Activated naive CD4-positive, alpha-beta T cell (primary cell): ENCODE measurements around the gene TMEM31.

Source experiments
- DNase-seq, 4 experiments: peaks; one replicate each; lab custom pipeline; 2025; lab: John Stamatoyannopoulos, UW

Gene TMEM31, protein sequence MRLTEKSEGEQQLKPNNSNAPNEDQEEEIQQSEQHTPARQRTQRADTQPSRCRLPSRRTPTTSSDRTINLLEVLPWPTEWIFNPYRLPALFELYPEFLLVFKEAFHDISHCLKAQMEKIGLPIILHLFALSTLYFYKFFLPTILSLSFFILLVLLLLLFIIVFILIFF

GRCh38 chrX:103710609-103711008, at the start of gene TMEM31:
Gene TMEM31 (plus strand): TSS chrX:103710909. CDS start chrX:103712259, 1,350 bp downstream.
- no peak for DNase-seq

DNA sequence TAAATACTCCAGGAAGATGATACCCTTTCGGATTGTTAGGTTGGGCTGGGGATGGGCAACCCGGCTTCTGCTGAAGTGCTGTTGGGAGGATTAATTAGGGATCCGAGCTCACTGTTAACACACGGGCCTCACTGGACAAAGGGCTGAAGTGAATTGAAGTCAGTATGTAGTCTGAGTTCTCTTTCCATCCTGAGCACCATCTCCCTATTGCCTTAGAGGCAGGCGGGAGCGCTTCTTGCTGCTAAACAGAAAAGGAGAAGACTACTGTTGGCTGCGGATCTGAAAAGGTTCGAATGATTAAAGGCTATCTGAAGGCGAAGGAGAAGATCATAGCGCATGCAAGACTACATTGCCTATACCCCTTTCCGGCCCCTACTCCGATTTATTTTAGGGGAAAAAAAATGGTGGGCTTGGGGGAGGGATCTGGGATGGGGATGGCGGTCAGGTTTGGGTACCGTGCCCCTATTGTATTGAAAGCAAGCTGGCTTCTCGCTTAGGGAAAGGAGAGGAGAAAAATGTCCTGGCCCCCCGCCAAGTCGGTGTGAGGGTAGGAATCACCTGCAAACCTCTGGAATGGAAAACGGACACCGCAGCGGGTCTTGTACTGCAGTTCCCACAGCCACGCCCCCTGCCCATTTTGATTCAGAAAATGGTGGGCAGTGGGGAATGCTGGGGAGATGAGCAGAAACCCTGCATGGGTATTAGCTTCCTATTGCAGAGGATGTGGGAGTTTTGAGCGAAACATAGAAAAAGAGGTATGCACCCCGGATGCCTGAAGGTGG, 46.5 kb upstream of the TMEM31 start:
- DNase-seq = no peak

DNA sequence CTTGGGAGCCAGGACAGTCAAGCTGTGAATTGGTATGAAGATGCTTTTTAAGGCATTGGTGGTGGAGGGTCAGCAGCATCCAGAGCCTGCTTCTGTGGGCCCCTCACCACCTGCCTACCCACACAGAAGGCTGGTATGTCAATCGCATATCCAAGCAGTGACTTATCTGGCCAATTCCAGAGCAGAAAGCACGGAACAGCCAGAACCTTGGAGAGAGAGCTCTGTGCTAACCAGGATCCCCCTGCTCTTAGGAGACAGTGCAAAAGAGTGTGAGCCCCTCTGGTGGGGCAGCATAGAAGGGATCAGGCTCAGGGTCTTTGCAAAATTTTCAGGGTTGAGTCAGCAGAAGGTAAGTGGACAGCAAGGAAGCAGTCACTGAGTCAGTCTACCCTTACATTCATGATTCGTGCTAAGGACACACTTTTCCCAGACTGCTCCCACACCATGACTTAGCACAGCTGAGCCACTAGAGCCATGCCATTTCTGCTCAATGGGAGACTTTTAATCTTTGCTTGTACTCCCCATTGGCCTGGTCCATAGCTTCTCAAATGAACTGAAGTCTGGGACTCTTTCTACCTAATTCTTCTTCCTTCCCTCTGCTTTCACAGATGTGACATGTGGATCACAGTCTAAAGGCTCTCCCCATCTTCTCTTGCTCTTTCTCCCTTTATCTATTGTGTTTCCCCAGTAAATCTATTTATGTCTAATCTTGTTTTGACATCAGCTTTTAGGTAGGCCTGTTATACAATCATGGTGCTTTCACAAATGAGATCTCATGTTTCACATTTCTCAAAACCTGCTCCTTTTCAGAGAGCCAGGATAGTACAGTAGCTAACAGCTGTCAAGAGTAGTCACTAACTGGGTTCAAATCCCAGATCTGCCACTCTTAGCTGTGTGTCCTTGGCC, 44.3 kb upstream of the TMEM31 start:
- DNase-seq = no peak

DNA sequence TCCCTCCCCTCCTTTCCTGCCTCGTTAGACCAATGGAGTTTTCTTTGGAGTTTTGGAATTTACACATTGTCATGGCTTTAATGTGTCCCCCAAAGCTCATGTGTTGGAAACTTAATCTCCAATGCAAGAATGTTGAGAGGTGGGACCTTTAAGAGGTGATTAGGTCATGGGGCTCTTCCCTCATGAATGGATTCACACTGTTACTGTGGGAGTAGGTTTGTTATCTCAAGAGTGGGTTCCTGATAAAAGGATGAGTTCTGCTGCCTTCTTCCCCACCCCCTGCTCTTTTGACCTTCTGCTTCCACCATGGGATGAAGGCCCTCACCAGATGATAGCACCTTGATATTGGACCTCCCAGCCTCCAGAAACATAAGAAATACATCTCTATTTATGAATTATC, 41.0 kb upstream of the TMEM31 start:
- DNase-seq = no peak

GRCh38 chrX:103674531-103675454, 35.9 kb upstream of the TMEM31 start:
- no peak for DNase-seq

GRCh38 chrX:103678199-103678993, 32.3 kb upstream of the TMEM31 start:
- no peak for DNase-seq

DNA sequence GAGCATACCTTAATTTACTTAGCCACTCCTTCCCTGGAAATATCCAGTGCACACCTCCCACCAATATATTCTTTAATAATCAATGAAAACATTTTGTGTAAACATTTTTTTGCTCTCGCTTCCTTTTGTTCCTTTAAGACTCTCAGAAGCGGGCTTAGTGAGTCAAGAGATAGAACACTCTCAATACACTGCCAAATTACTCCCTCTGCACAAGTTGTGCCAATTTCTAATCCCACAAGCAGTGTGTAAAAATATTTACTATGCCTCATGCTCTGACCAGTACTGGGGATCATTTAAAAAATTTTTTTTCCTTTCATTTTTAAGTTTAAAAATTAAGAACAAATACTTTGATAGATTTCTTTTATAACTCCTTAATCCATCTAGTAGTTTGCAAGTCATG, 29.3 kb upstream of the TMEM31 start:
- DNase-seq = no peak

DNA sequence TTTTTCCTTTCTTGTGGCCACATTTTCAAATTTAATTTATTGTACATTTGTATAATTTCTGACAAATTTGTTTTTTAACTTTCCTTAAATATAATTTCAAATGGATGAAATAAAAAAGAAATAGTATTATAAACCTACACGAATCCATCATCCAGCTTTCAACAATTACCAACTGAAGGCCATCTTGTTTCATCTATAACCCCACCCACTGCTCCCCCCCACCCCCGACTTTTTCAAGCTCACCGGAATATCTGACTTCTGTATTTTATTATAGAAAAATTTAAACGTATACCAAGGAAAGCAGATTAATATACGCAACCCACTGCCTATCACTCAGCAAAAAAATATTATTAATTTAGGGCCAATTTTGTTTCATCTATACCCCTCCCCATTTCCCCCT, 25.3 kb upstream of the TMEM31 start:
- DNase-seq = no peak

- peak; percentile 39 to 72 (median 57) for DNase-seq
Measured at GRCh38 chrX:103686199-103687072, 24.3 kb upstream of the TMEM31 start, which contains the start of gene MORF4L2. Gene MORF4L2 (minus strand): TSS chrX:103686699. CDS start chrX:103677027, 9,672 bp downstream.

- peak; percentile 50 to 85 (median 70) for DNase-seq
Measured at GRCh38 chrX:103687073-103687695, 23.5 kb upstream of the TMEM31 start.

DNA sequence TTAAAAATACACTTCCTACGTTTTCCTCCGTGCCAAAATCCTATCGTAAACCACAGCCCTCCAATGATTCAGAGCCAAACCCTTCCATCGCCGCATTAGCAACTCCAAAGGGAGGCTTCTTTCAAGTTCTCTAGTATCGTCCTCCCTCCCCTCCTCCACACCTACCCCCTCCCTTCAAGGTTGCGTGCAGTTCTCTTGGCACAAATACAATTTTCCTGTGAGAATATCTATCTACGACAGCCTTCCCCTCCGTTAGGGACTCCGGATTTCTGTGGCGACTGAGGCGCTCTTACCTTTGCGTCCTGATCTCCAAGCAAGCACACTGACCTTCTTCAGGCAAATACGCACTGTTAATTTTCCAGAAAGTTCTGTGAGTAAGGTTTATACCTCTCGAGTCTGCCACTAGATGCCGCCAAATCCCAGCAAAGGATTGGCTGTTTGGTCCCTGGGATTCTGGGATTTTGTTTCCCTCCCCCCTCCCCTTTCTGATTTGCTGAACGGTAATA, 23.0 kb upstream of the TMEM31 start:
- DNase-seq = peak in 2 of 4 experiments; percentile 12 to 34

GRCh38 chrX:103688946-103689345, 21.8 kb upstream of the TMEM31 start:
- no peak for DNase-seq

GRCh38 chrX:103691059-103691458, 19.6 kb upstream of the TMEM31 start:
- no peak for DNase-seq

- no peak for DNase-seq
Measured at GRCh38 chrX:103697687-103698086, 13.0 kb upstream of the TMEM31 start.

GRCh38 chrX:103699243-103699642, 11.5 kb upstream of the TMEM31 start:
- no peak for DNase-seq

GRCh38 chrX:103704863-103705262, 5.8 kb upstream of the TMEM31 start:
- no peak for DNase-seq

DNA sequence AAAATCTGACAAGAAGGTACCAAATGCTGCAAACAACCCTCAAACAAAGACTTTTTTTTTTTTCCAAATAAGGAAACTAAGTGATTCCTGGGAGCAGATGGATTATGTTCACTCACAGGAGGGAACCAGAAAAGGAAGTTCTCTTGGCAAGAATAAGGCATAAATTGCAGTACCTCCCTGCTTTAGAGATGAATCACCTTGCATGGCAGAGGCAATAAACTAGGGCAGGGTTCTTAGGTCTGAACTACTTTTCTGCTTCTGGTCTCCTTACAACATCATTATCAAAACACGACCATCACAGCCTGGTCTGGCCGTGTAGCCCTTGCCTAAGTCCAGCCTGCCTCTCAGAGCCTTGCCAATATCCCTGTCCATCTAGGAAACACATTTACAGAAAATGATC, 6.3 kb downstream of the TMEM31 start:
- DNase-seq = no peak

DNA sequence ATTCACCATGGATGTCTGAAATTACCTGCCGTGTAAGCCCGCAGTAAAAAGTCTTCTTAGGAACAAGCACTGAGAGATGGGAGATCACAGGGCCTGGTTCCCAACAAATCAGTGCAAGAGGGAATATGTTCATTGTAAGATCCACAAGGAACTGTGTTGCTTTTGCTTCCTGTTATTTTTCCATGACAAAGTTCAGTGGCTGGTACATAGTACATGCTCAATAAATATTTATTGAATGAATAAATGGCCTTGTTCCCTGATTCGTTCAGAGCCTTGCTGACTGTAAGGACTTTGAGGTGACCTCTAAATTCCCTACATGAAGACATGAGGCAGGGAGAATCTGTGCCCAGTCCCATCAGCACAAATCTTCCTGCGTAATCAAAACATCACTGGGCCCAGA, 7.4 kb downstream of the TMEM31 start:
- no peak for DNase-seq

GRCh38 chrX:103722505-103722904, 11.8 kb downstream of the TMEM31 start:
- DNase-seq = no peak
